ENCODE data around the gene UBIAD1.
"Not testable (repeated sequence)": the region's sequence is repeated elsewhere in the genome, so short reads cannot be mapped to it uniquely, and the experiment has no call there.

The UBIAD1 gene, protein sequence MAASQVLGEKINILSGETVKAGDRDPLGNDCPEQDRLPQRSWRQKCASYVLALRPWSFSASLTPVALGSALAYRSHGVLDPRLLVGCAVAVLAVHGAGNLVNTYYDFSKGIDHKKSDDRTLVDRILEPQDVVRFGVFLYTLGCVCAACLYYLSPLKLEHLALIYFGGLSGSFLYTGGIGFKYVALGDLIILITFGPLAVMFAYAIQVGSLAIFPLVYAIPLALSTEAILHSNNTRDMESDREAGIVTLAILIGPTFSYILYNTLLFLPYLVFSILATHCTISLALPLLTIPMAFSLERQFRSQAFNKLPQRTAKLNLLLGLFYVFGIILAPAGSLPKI

DNA sequence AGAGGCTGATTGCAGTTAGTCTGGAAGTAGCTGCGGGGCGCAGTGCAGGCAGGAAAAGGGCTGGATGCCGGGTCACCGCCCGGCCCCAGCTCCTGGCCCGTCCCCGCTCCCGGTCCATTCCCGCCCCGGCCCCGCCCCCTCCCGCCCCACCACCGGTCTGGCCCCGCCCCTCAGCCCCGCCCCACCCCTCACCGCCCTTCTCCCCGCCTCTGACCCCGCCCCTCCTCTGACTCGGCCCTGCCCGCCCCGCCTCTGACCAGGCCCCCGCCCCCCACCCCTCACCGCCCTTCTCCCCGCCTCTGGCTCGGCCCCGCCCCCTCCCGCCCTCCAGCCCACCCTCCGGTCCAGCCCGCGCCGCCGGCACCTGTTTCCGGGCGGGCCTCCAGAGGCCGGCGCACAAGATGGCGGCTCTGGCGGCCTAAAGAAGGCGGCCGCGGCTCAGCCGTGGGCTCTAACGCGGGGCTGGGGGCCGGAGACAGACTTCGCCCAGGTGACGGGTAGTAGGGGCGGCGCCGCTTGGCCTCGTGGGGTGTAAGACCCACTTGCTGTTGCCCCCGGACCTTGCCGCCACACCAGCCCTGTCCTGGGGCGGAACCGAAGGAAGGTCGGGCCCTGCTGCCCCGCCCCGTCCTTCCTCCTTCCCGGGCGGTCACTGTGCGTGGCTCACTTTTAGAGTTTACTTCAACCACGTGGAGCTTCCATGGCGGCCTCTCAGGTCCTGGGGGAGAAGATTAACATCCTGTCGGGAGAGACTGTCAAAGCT, at the start of gene UBIAD1:
TSS of gene UBIAD1 (plus strand) at position 367 of the 763 bp plus-strand sequence. CDS start at position 701, 334 bp downstream.
- no peak for DNase-seq (ENCODE audit: low read depth, low spot score)

- DNase-seq (ENCODE audit: low read depth, low spot score) = no peak
Observed at GRCh38 chr1:11227106-11228077, 45.6 kb upstream of the UBIAD1 start.

- DNase-seq (ENCODE audit: low read depth, low spot score) = no peak
Observed at GRCh38 chr1:11229203-11229602, 43.8 kb upstream of the UBIAD1 start.

DNA sequence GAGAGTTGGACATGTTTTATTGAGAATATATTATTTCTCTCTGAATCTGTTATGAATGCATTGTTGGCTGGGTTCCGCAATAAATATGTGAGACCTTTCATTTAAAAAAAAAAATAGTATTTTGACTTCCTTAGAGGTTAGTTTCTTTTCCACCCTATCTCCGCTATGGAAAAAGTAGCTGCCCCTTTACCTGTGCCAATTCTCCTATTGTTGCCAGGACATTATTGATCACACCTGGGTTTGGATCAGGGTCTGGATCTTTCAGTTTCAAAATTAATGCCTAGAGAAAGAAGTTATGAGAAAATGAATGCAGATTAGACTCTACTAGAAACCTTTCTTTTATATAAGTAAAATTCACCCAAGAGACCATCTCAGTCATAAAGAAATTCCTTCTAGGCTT, 39.8 kb upstream of the UBIAD1 start:
- no peak for DNase-seq (ENCODE audit: low read depth, low spot score)

DNA sequence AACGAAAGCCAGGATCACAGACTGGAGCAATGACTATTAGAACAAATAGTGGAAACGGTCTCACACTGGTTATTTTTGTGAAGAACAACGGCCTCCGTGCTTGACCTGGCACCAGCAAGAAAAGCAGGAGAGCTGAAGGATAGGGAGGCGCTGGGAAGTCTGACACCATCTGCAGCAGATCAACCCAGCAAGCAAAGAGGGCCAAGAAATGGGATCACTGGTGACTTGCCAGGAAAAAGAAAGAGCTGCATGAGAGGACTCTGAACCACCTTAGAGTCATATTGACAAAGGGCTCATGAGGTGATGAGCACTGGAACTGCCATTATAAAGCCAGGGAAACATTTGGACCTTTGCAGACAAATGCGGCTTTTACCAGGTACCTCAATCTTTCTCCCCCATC, 35.6 kb upstream of the UBIAD1 start:
- no peak for DNase-seq (ENCODE audit: low read depth, low spot score)

DNA sequence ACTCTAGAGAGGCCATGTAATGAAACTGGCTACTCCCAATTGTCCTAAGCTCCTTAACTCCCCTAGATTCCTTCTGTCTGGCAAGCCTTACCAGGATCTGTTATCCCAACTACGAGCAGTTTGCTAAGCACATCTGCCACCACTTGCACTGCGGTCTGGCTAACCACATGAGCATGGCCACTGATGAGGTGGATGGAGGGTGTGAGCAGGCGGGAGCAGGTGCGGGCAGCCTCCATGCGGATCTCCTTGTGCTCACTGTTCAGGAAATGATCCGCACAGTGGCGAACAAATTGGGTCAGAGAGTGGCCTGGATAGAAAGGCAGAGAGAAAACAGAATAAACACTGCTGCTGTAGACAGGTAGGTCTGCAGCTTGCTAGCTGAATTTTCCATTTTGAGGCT, 34.7 kb upstream of the UBIAD1 start:
- no peak for DNase-seq (ENCODE audit: low read depth, low spot score)

DNA sequence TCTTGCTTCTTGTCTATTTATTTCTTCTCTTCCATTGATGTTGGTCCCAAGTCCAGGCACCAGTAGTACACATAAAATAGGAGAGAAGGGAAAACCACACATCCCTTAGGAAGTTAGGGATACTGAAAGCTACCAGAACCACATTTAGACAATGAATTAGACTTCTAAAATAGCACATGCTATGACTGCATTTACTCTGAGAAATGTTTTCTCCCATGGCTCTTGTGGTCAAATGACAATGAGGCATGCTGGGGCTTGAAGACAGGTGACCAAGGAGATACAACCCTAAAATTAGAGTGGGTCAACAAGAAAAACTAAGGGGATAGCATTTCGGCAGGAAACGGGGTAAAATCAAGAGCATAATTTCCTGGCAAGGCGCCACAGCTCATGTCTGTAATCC, 27.8 kb upstream of the UBIAD1 start:
- DNase-seq (ENCODE audit: low read depth, low spot score) = no peak

- no peak for DNase-seq (ENCODE audit: low read depth, low spot score)
Observed at GRCh38 chr1:11245904-11246719, 26.9 kb upstream of the UBIAD1 start.

DNA sequence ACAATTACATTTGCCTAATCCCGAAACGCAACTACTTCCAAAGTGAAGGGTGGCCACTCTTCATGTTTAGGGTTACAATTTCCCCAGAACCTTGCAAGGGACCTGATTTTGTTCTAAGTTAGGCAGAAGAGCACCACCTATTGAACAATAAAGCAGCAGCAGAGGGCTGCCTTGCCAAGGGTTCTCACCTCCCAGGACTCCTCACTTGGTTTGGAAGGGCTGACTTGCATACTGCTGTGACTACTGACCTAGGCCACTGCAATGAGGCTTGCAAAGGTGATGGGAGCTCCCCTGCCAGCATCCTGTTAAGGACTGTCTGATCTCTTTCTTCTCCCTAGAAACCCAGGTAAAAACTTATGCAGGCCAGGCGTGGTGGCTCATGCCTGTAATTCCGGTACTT, 24.8 kb upstream of the UBIAD1 start:
- DNase-seq (ENCODE audit: low read depth, low spot score) = no peak

GRCh38 chr1:11252538-11252937, 20.5 kb upstream of the UBIAD1 start:
- DNase-seq (ENCODE audit: low read depth, low spot score) = no peak

GRCh38 chr1:11253226-11253625, 19.8 kb upstream of the UBIAD1 start:
- DNase-seq (ENCODE audit: low read depth, low spot score) = no peak

GRCh38 chr1:11256299-11256698, 16.7 kb upstream of the UBIAD1 start:
- DNase-seq (ENCODE audit: low read depth, low spot score) = no peak

DNA sequence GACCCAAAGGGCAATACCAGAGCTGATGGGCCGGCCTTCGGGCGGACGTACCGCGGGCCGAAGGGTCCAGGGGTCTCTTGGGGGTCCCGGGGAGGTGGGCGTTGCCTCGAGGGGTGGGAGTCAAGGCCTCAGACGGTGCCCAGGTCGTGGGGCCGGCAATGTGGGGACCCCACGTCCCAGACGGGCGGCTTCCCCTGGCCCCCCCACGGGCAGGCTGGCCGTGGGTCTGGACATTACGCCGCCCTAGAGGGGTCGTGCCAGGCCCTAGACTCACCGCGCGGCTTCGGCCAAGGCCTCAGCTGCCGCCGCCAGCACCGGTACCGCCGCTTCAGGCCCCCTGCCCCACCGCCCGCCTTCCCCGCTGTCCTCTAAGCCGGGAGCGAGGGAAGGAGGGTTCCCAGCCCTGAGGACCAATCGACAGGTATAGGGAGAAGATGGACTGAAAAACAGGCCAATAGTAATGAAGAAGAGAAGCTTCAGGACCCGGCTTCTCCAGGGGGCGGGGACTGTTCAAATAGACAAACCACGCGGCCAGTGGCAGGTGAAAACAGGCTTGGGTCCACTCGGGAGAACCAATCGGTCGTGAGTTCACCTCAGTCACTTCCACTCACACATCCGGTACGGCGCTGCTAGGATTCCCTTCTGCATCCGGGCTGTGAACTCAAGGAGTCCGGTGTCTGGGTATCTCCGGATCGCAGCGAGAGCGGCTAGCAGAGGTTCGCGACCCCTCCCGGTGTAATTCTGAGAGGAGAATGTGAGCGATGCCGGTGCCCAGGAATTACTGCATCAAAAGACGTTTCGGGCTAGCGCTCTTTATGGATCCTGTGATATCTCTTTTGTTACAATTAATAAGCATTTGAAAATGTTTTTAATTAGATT, 10.6 kb upstream of the UBIAD1 start, which contains the start of gene MTOR:
TSS of gene MTOR (minus strand) at position 381 of the 879 bp plus-strand sequence. CDS start 3,142 bp downstream, outside the sequence.
- DNase-seq (ENCODE audit: low read depth, low spot score) = peak; percentile 99

DNA sequence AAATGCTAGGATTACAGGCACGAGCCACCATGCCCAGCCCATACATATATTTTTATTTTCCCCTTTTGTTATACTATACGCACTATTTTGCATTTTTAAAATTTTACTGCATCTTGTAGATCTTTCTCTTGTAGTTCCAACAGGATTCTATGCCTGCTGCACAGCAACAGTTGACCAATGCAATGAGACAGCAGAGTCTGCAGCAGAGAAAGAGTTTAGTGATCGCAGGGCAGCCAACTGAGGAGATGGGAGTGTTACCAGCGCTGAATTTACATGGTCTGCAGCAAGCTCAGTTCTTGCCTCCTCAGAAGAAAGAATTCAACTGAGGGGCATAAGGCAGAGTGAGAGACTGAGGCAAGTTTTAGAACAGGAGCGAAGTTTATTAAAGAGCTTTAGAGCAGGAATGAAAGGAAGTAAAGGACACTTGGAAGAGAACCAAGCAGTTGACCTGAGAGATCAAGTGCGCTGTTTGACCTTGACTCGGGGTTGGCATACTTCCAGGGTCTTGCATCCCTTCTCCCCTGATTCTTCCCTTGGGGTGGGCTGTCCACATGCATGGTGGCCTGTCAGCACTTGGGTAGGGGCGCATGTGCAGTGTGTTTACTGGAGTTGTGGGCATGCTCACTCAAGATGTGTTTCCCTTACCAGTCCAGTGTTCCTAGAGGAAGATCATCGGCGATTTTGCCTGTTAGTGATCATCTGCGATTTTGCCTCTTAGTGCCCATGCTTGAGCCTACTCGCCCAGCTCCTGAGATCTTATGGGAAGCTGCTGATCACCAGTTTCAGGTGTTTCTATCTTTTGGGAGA, 6.5 kb upstream of the UBIAD1 start:
- DNase-seq (ENCODE audit: low read depth, low spot score) = no peak

- not testable (repeated sequence) for DNase-seq (ENCODE audit: low read depth, low spot score)
Observed at GRCh38 chr1:11267350-11268337, 5.4 kb upstream of the UBIAD1 start.

DNA sequence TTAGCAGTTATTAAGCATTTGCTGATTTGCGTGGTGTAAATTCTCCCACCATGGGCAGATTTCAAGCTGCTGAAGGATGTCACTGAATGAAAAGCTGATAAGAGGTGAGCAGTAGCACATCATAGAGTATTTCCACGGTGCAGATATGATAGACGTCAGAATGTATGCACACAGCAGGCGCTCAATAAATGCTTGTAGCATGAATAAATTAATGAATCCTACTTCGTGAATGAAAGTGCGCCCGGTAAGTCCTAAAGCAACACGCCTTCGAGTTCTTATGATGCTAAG, 510 bp upstream of the UBIAD1 start:
- DNase-seq (ENCODE audit: low read depth, low spot score) = no peak

DNA sequence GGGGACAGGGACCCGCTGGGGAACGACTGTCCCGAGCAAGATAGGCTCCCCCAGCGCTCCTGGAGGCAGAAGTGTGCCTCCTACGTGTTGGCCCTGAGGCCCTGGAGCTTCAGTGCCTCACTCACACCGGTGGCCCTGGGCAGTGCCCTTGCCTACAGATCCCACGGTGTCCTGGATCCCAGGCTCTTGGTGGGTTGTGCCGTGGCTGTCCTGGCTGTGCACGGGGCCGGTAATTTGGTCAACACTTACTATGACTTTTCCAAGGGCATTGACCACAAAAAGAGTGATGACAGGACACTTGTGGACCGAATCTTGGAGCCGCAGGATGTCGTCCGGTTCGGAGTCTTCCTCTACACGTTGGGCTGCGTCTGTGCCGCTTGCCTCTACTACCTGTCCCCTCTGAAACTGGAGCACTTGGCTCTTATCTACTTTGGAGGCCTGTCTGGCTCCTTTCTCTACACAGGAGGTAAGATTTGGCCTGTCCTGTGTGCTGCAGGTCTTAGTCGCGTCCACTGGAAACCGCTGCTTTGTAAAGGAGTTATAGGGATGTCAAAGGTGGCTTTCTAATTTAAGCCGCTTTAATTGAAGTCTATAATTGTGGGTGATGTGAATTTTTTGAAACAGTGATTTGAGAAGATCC, 717 bp downstream of the UBIAD1 start:
- DNase-seq (ENCODE audit: low read depth, low spot score) = no peak

- no peak for DNase-seq (ENCODE audit: low read depth, low spot score)
Observed at GRCh38 chr1:11279152-11279551, 6.2 kb downstream of the UBIAD1 start.

Data from iPS DF 19.7 (cell line).